Testis (tissue), 3 donors: Measurements from ENCODE around the gene FGF6. TPM values are rescaled to one million over a fixed set of nuclear protein-coding genes. Genes with fewer than 3 reads are reported as not detected.
"Not testable (repeated sequence)": the region's sequence is repeated elsewhere in the genome, so short reads cannot be mapped to it uniquely, and the experiment has no call there.

Source experiments
- DNase-seq: peaks from one replicate; pipeline ENCODE4 v3.0.0-alpha.2; 2019
- H3K27ac ChIP-seq, 2 donors: fragments of 200-600 bp; sonication (generic); one replicate each; pipeline ENCODE4 v1.5.1; 2019
- H3K27me3 ChIP-seq: fragments of 200-600 bp; sonication (generic); one replicate; pipeline ENCODE4 v1.5.1; 2019
- H3K36me3 ChIP-seq: fragments of 200-600 bp; sonication (generic); one replicate; pipeline ENCODE4 v1.5.1; 2017; ENCODE audit warnings: low read depth; ENCODE audit errors: missing control alignments
- H3K4me1 ChIP-seq: fragments of 200-600 bp; sonication (generic); one replicate; pipeline ENCODE4 v1.5.1; 2019
- H3K4me3 ChIP-seq, 2 donors: fragments of 200-600 bp; sonication (generic); one replicate each; pipeline ENCODE4 v1.5.1; 2017 to 2019
- H3K9me3 ChIP-seq: fragments of 200-600 bp; sonication (generic); one replicate; pipeline ENCODE4 v1.5.1; 2017
- CTCF ChIP-seq, 3 experiments: fragments of 450-650 bp in 2 of 3; fragments of 200-600 bp in 1 of 3; sonication (generic) in 1 of 3; IDR thresholded peaks; one replicate each; pipeline ENCODE4 v1.5.1; 2016 to 2019; ENCODE audit warnings: antibody characterized with exemption in 3 of 3, mild to moderate bottlenecking in 2 of 3, moderate library complexity in 1 of 3
- POLR2A ChIP-seq: fragments of 450-650 bp; IDR thresholded peaks from one replicate; pipeline ENCODE4 v1.6.1; 2017; ENCODE audit warnings: antibody characterized with exemption, mild to moderate bottlenecking, moderate library complexity
- WGBS, 2 donors: methylation state at CpG; one replicate each; pipeline ENCODE4 v1.1.5; 2018; 5-methylcytosine and 5-hydroxymethylcytosine counted together
- intact Hi-C: fragments of 100-400 bp; cut with DNase I; formaldehyde crosslinking; loops from one replicate; pipeline ENCODE4 v1.15.1; 2023; ENCODE audit warnings: low total_unique reads
- polyA plus RNA-seq: library from polyadenylated mRNA; stranded (reverse); fragments of 350-450 nt; fragmentation: Illumina TruSeq; extraction: RNeasy Lipid Tissue Mini Kit (QIAGEN cat#74804); gene quantifications from one replicate; pipeline ENCODE4 v1.2.3, GENCODE V29; 2014; ENCODE audit warnings: low read depth, low replicate concordance; ENCODE audit not compliant: insufficient read depth
- total RNA-seq, 2 donors: library from RNA; depleted of rRNA; stranded (reverse); fragments of >200 nt; gene quantifications; one replicate each; pipeline ENCODE4 v1.2.3, GENCODE V29; 2016

Gene FGF6
- total and polyA plus RNA-seq, 3 donors from 2014 or later, result not detected

DNA sequence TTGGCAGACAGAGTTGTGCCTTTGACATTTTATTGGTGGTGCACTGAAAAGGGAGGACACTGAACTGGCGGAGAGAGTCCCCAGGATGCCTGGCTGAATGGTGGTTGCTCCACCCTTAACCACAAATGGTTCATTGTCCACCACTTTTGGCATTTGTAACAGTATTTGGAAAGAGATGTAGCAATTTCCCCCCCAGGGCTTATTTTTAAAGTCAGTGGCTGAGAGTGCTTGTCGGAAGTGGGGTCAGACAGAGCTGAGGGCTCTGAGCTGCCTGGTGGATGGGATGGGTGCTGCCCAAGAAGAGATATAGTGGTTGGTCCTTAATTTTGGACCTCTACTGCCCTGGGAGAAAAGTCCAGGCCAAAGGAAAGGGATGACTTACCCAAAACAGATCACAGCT, 31.5 kb upstream of the FGF6 start:
- intact Hi-C loops, result no loop called here
- Histone ChIP-seq H3K4me3 (no peak overlapping the region), H3K36me3 (no peaks in the 10 kb centered on the region), H3K4me1 (peaks cover 5% of the 10 kb centered on the region), H3K27me3 (no peaks in the 10 kb centered on the region), H3K27ac (no peak overlapping the region), H3K9me3 (no peaks in the 10 kb centered on the region)
- TF ChIP-seq CTCF (IDR thresholded peaks at IDR 0.05), result no peak
- TF ChIP-seq POLR2A, result no peak
- WGBS, 2 donors, result 78 to 85% methylated on average over 2 of the region's 2 CpGs
- no peak for DNase-seq

GRCh38 chr12:4472046-4472445, 26.4 kb upstream of the FGF6 start:
- Histone ChIP-seq H3K4me1 (peaks cover 5% of the 10 kb centered on the region), H3K27ac (peak overlapping the region in 1 of 2 donors; percentile 42), H3K27me3 (no peaks in the 10 kb centered on the region), H3K36me3 (no peaks in the 10 kb centered on the region), H3K9me3 (no peaks in the 10 kb centered on the region), H3K4me3 (no peak overlapping the region)
- intact Hi-C loops, result no loop called here
- no peak for TF ChIP-seq CTCF (IDR thresholded peaks at IDR 0.05)
- TF ChIP-seq POLR2A, result no peak
- DNase-seq, result no peak
- 79 to 83% methylated on average over 2 of the region's 2 CpGs for WGBS, 2 donors

GRCh38 chr12:4471256-4471655, 25.6 kb upstream of the FGF6 start:
- H3K27me3 ChIP-seq, result no peaks in the 10 kb centered on the region
- no peak for TF ChIP-seq POLR2A
- peaks cover 5% of the 10 kb centered on the region for H3K4me1 ChIP-seq
- WGBS, 2 donors, result 87 to 89% methylated on average over 4 of the region's 4 CpGs
- no peak for DNase-seq
- no peak overlapping the region for H3K27ac ChIP-seq
- H3K4me3 ChIP-seq, result no peak overlapping the region
- intact Hi-C loops, result no loop called here
- H3K36me3 ChIP-seq, result no peaks in the 10 kb centered on the region
- no peaks in the 10 kb centered on the region for H3K9me3 ChIP-seq

DNA sequence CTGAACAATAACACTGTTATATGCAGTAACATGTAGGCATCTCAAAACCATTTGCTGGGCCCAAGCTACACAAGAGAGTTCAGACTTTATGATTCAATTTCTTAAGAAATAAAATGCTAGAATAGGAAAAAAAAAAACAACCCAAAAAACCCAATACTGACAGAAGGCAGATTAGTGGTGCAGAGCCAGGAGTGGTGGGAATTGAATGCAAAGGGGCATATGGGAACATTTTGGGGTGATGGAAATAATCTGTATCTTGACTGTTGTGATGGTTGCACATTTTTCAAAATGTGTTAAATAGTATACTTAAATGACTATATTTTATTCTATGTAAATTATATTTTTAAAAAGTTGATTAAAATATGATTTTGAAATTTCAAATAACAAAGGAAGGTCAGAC, 23.4 kb upstream of the FGF6 start:
- no peak for DNase-seq
- peaks cover 5% of the 10 kb centered on the region for H3K4me1 ChIP-seq
- no peaks in the 10 kb centered on the region for H3K27me3 ChIP-seq
- H3K36me3 ChIP-seq, result no peaks in the 10 kb centered on the region
- no peak for TF ChIP-seq POLR2A
- TF ChIP-seq CTCF (IDR thresholded peaks at IDR 0.05), result no peak
- H3K9me3 ChIP-seq, result no peaks in the 10 kb centered on the region
- intact Hi-C loops, result no loop called here
- no peak overlapping the region for H3K4me3 ChIP-seq
- no peak overlapping the region for H3K27ac ChIP-seq

- no peaks in the 10 kb centered on the region for H3K27me3 ChIP-seq
- DNase-seq, result no peak
- H3K4me1 ChIP-seq, result no peaks in the 10 kb centered on the region
- H3K9me3 ChIP-seq, result no peaks in the 10 kb centered on the region
- no peak overlapping the region for H3K27ac ChIP-seq
- WGBS, 2 donors, result 75 to 81% methylated on average over 4 of the region's 4 CpGs
- no peak overlapping the region for H3K4me3 ChIP-seq
- intact Hi-C loops, result no loop called here
- no peaks in the 10 kb centered on the region for H3K36me3 ChIP-seq
- TF ChIP-seq POLR2A (no peak), CTCF (IDR thresholded peaks at IDR 0.05) (no peak)
Observed at GRCh38 chr12:4460761-4461160, 15.1 kb upstream of the FGF6 start.

- intact Hi-C loops, H3K4me3 ChIP-seq, H3K27me3 ChIP-seq, H3K9me3 ChIP-seq, H3K27ac ChIP-seq, DNase-seq, H3K36me3 ChIP-seq, H3K4me1 ChIP-seq: not testable (repeated sequence)
- WGBS, 2 donors, result 94 to 98% methylated on average over 4 of the region's 4 CpGs
Observed at GRCh38 chr12:4455849-4456248, 10.2 kb upstream of the FGF6 start.
